IPS-18a (cell line): Measurements from ENCODE around the gene TOP3B.

ENCODE experiments used
- H3K27ac ChIP-seq: one replicate; pipeline ENCODE4 v1.5.1; 2013; ENCODE audit warnings: low read length
- H3K27me3 ChIP-seq: one replicate; pipeline ENCODE4 v1.6.1; 2013; ENCODE audit warnings: mild to moderate bottlenecking, low read length; ENCODE audit not compliant: control insufficient read depth, insufficient read depth
- H3K36me3 ChIP-seq: one replicate; pipeline ENCODE4 v1.6.1; 2013; ENCODE audit warnings: low read depth, low read length; ENCODE audit not compliant: control insufficient read depth
- H3K4me1 ChIP-seq: one replicate; pipeline ENCODE4 v1.6.1; 2013; ENCODE audit warnings: low read depth, low read length; ENCODE audit not compliant: control insufficient read depth
- H3K4me3 ChIP-seq: one replicate; pipeline ENCODE4 v1.5.1; 2013; ENCODE audit warnings: low read length
- H3K9ac ChIP-seq: one replicate; pipeline ENCODE4 v1.6.1; 2013; ENCODE audit warnings: mild to moderate bottlenecking, low read length, moderate library complexity
- H3K9me3 ChIP-seq: one replicate; pipeline ENCODE4 v1.6.1; 2013; ENCODE audit warnings: low read depth, low read length; ENCODE audit not compliant: control insufficient read depth

The TOP3B gene

DNA sequence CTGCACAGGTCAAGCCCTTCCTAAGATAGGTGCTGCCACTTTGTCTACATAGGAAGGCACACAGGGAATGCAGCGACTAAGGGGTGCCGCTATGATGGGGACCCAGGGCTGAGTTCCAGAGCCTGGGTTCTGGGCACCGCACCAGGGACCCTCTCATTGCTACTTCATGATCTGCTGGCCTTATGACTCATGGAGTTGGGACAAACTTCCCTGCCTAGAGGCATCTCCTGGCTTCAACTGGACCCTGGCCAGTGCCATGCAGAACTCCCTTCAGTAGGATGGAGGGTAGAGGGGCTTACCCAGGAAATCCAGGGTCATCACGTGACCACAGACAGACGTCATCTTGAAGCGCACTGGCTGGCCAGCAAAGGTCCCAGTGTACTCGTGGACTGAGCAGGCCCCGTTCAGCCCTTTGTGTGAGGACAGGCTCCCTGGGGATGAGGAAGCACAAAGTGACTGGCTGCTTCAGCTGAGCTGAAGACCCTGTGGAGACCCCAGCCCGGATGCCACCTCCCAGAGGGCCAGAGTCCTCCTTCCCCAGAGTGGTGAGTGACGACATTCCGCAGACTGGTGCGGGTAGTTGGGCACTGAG, 8.4 kb downstream of the TOP3B start:
- Histone ChIP-seq H3K27ac (no peak overlapping the region), H3K4me1 (no peaks in the 10 kb centered on the region), H3K27me3 (no peaks in the 10 kb centered on the region), H3K9ac (no peak overlapping the region), H3K4me3 (no peak overlapping the region), H3K36me3 (peaks cover 37% of the 10 kb centered on the region), H3K9me3 (no peaks in the 10 kb centered on the region)

DNA sequence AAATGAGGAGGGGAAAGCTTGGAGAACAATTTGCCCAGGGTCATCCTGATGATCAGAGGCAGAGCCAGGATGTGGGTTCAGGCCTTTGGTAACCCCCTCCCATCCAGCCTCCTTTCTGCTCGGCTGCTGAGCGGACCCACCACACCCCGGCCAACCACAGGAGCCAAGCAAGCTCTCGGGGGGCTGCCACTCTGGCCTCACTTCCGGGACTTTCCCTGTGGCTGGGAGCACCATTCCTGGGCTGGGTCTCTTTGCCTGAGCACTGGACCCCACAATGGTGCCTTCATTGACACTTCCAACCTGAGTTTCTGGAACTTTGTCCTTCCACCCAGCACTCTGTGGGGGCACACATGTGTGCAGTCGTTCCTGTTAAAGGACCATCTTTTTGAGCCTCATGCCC, 9.8 kb downstream of the TOP3B start:
- Histone ChIP-seq H3K27ac (no peak overlapping the region), H3K36me3 (peaks cover 50% of the 10 kb centered on the region), H3K4me3 (no peak overlapping the region), H3K4me1 (no peaks in the 10 kb centered on the region), H3K27me3 (no peaks in the 10 kb centered on the region), H3K9me3 (no peaks in the 10 kb centered on the region), H3K9ac (no peak overlapping the region)

DNA sequence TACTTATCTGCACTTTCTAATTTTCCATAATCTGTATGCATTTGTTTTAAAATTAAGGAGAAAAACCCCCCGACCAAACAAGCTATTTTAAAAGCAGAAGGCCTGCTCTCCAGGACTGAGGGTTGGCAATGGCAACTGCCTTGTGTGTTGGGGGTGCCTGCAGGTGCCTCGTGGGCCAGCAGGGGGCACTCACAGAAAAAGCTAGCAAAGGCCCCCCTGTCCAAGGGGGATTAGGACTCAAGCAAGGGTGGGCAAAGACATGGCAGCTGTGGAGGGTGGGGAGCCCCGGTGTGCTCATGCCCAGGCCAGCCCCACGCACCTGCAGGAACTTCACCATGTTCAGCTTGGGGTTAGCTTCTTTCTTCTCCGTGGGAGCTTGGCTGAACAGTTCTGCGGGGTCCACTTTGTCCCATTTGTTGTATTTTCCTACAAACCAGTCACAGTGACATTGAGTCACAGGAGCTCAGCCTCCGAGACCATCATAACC, 10.3 kb downstream of the TOP3B start:
- Histone ChIP-seq H3K9me3 (no peaks in the 10 kb centered on the region), H3K4me1 (no peaks in the 10 kb centered on the region), H3K27ac (no peak overlapping the region), H3K9ac (no peak overlapping the region), H3K36me3 (peaks cover 55% of the 10 kb centered on the region), H3K27me3 (no peaks in the 10 kb centered on the region), H3K4me3 (no peak overlapping the region)

DNA sequence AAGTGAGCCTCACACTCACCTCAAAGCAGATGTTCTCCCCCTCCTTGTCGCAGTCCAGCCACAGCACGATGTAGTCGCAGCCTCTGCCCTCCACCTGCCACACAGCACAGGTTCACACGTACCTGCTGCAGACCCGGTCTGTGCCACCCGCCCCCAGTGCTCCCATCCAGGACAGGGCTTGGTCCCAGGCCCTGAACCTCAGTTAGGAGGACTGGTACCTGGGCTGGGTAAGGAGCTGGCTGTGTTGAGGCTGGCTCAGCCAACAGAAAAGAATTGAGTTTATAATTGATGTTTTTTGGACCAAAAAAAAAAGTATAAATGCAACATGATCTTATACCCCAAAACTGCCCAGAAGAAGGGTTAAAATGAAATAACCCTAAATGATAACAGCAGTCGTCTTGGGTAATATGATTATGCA, 10.7 kb downstream of the TOP3B start:
- Histone ChIP-seq H3K9ac (no peak overlapping the region), H3K27me3 (no peaks in the 10 kb centered on the region), H3K4me3 (no peak overlapping the region), H3K4me1 (no peaks in the 10 kb centered on the region), H3K36me3 (peaks cover 60% of the 10 kb centered on the region), H3K27ac (no peak overlapping the region), H3K9me3 (no peaks in the 10 kb centered on the region)

DNA sequence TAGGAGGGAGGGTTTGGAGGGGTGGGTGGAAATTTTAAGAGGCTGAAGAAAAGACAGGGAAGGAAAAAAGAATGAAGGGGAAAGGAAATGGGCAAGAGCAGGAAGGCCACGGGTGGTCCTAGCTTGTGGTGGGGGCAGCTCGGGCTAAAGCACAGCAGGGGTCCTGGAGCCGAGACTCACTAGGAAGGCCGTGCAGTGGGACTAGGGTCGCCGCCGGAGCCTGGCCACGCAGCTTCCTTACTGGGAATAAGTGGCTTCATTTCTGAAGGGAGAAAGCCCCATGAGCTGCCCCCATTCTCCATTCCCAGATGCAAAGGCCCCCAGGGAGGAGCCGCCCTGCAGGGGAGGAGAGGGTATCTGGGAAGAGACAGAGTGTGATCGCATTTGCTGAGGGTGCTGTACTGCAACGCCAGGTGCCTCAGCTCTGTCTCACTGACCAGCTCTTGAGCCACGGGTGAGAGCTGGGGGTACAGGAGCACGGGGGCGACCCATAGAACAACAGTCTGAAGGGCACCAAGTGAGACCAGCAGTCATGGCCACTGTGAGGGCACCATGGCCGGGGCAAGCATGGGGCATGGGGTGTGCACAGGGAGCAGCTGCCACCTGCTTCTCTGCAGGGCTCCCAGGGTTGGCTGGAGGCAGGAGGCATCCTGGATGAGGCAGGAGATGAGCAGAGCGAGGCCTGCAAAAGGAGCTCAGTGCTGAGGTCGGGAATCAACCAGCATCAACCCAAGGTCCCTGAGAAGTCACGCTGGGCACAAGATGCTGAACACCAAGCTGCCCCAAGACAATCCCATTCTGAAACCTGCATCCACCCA, 11.6 kb downstream of the TOP3B start:
- H3K27ac ChIP-seq, result no peak overlapping the region
- H3K4me1 ChIP-seq, result no peaks in the 10 kb centered on the region
- H3K9ac ChIP-seq, result no peak overlapping the region
- H3K4me3 ChIP-seq, result no peak overlapping the region
- peaks cover 67% of the 10 kb centered on the region for H3K36me3 ChIP-seq
- no peaks in the 10 kb centered on the region for H3K27me3 ChIP-seq
- H3K9me3 ChIP-seq, result no peaks in the 10 kb centered on the region

DNA sequence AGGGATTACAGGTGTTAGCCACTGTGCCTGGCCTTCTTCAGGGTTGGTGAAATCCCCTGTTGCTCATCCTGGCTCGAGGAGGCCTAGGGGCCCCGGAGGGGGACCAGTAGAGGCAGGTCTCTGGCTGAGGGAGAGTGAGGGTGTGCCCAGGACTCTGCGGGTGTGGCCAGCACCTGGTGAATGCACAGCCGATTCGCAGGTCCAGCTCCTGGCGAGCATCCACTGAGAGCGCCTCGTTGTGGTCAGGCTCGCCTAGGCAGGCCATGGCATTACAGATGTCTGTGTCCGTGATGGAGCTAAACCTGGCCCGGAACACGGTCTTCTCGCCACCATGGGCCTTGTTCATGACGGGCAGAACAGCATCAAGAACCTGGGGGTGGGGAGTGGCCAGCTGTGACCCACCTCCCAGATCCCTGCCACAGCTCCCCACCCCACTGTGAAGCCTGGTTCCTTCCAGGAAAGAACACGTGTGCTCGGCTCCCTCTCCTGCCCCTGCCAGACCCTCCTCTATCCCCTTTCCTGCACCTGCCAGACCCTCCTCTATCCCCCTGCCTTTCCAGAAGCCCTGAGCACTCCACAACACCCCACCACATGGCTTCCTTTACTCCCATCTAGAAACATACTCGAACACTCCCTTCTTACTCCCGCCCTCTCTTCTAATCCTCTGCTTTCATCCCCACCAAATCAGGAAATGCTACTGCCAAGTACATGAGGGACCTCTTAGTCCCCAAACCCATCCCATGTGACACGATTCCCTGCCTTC, 12.4 kb downstream of the TOP3B start:
- H3K27ac ChIP-seq, result no peak overlapping the region
- no peaks in the 10 kb centered on the region for H3K27me3 ChIP-seq
- H3K9me3 ChIP-seq, result no peaks in the 10 kb centered on the region
- H3K9ac ChIP-seq, result no peak overlapping the region
- peaks cover 68% of the 10 kb centered on the region for H3K36me3 ChIP-seq
- H3K4me1 ChIP-seq, result no peaks in the 10 kb centered on the region
- no peak overlapping the region for H3K4me3 ChIP-seq

DNA sequence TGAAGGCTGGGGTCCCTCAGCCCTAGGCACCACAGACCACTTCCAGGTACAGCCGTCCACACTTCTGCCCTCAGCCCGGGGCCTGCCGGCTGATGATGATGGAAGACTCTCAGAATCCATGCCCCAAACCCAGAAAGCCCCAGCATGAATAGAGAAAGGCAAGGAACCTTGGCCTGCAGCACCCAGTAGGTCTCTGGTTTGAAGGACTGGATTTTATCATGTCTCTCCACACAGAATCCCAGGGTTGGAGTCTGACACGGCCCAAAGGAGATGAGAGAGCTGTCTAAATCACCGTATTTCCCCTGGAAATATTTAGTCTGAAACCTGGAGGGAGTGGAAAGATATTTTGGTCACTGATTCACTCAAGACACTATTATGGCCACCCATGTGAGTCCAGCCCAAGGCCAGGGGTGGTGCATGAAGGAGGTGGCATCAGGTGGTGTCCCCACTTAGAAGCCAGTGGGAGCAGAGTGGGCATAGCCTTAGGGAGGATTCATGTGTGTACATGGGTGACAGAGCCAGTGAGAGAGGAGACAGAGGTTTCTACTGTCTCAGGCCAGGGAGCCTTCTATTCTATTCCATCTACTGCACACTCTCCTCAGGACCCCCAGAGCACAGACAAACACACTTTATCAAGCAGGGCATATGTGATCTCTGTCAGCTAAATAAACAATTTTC, 14.0 kb downstream of the TOP3B start:
- Histone ChIP-seq H3K9me3 (no peaks in the 10 kb centered on the region), H3K4me1 (no peaks in the 10 kb centered on the region), H3K36me3 (peaks cover 68% of the 10 kb centered on the region), H3K4me3 (no peak overlapping the region), H3K9ac (no peak overlapping the region), H3K27ac (no peak overlapping the region), H3K27me3 (no peaks in the 10 kb centered on the region)

DNA sequence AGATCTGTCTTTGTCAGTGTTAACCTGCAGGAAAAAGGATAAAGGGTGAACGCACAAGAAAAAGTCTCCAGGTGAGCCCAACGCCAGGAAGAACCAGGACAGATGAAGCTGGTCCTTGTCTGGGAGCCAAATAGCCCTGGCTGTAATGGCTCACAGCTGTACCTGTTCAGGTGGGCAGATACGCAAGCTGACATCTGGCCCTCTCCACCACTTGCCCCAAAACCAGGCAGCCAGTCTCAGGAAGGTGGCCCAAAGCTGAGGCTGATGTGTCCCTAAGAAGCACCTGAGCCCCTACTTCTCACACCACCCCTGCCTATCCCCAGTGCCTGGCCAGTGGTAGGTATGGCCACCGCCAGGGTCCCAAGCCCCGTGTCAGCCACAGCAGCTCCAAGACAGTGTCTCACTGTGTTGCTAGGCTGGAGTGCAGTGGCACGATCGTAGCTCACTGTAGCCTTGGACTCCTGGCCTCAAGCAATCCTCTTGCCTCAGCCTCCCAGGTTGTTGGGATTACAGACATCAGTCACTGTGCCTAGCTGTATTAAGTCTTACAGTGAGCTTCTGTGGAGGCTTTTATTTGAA, 14.8 kb downstream of the TOP3B start:
- Histone ChIP-seq H3K27ac (no peak overlapping the region), H3K36me3 (peaks cover 70% of the 10 kb centered on the region), H3K9ac (no peak overlapping the region), H3K4me1 (no peaks in the 10 kb centered on the region), H3K4me3 (no peak overlapping the region), H3K9me3 (no peaks in the 10 kb centered on the region), H3K27me3 (no peaks in the 10 kb centered on the region)

DNA sequence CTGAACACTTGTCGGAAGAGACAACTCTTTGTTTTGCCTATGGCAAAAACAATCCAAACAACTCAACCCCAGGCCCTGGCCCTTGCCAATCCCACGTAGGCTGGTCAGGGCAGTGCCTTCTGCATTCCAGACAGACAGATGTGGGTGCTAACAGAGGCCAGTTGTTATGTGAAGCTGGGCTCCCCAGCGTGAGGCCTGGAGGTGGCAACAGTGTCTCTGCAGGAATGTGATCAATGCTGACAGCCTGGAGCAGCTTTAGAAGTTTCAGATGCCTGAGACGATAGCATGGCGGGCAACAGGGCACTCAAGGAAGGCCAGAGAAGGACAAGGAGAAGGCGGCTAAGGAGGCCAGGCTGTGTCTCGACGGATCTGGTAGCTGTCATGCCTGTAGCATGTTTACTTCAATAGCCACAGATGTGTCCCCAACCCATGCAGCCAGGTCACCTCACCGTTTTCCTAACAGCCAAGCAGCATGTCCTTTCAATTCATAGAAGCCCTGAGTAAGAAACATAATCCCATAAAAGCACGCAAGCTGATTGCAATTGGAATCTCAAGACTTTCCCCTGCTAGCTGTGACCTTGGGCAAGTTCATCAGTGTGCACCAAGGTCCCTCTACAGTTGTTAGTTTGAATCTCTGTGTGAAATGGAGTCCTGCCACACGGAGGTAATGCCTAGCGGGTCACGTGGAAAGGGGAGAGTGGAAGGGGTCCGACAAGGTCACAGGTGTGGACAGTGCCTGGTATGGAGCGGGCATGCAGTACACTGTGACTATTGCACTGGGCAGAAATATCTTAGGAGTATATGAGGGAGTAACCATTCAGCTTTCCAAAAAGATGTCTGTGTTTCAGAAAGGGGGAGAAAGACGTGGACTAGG, 15.7 kb downstream of the TOP3B start:
- H3K4me1 ChIP-seq, result no peaks in the 10 kb centered on the region
- H3K9me3 ChIP-seq, result no peaks in the 10 kb centered on the region
- no peak overlapping the region for H3K4me3 ChIP-seq
- H3K27me3 ChIP-seq, result no peaks in the 10 kb centered on the region
- H3K36me3 ChIP-seq, result peaks cover 77% of the 10 kb centered on the region
- H3K9ac ChIP-seq, result no peak overlapping the region
- H3K27ac ChIP-seq, result no peak overlapping the region

DNA sequence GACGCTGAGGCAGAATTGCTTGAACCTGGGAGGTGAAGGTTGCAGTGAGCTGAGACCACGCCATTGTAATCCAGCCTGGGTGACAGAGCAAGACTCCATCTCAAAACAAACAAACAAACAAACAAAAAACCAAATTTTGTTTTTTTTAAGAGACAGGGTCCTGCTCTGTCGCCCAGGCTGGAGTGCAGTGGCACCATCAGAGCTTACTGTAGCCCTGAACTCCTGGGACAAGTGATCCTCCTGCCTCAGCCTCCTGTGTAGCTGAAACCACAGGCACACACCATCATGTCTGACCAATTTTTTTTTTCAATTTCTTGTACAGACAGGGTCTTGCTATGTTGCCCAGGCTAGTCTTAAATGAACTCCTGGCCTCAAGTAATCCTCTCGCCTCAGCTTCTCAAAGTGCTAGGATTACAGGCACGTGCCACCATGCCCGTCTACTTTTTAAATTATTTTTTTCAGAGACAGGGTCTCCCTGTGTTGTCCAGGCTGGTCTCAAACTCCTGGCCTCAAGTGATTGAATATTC, 16.8 kb downstream of the TOP3B start:
- Histone ChIP-seq H3K4me1 (no peaks in the 10 kb centered on the region), H3K27me3 (no peaks in the 10 kb centered on the region), H3K4me3 (no peak overlapping the region), H3K36me3 (peaks cover 78% of the 10 kb centered on the region), H3K27ac (no peak overlapping the region), H3K9ac (no peak overlapping the region), H3K9me3 (no peaks in the 10 kb centered on the region)
